ENCODE data around the gene FCHSD2. TPM values are rescaled to one million over a fixed set of nuclear protein-coding genes. Genes with fewer than 3 reads are reported as not detected.

The FCHSD2 gene
- total RNA-seq, 3 donors from 2014 or later (not counting 1 experiment from before 2014, with no cell fraction given), result 39.4 to 59.1 (median 42.1) TPM

DNA sequence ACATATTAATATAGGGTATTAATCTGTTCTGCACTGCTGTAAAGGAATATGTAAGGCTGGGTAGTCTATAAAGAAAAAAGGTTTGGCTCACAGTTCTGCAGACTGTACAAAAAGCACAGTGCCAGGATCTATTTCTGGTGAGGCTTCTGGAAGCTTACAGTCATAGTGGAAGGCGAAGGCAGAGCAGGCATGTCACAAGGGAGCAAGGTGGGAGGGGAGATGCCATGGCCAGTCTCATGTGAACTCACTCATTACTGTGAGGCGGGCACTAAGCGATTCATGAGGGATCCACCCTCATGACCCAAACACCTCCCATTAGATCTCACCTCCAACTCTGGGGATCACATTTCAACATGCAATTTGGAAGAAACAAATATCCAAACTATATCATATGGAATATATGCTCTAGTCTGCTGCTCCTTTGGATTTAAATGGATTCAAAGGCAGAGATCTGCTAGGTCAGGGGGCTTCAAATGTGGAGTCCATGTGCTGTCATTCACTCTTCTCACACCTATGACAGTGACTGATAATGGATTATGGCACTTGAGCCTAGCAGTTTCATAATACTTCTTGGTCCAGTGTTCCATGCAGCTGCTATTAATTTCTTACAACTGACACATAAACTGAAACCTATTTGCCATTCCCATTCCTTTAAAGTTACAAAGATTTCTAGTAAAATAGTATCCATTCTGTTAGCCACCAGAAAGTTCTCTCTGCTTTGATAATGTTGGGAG is 182.0 kb downstream of the FCHSD2 start:
- intact Hi-C loops (cut with micrococcal nuclease), result no loop called here
- WGBS (ENCODE audit: insufficient coverage), result 91% methylated on average over 3 of the region's 3 CpGs
- DNase-seq, result no peak

DNA sequence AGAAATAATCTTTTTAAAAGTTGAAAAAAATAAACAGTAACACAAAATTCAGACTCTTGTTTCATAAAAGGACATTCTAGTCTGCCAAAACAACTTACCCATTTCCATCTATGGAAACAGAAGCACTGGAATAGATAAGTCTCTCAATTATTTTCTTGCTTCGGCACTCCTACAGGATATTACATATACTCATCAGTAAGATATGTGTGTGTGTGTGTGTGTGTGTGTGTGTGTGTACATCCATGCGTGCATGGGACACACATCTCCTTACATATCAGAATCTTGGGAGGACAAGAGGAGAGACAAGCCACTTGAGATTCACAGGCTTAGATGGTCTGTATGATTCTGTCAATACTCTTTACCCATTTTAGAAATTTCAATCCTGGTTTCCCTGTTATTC is 183.3 kb downstream of the FCHSD2 start:
- H3K27ac Mint-ChIP-seq, result no peak overlapping the region
- H3K27me3 Mint-ChIP-seq (ENCODE audit: low read depth in 2 of 2), result no peaks in the 10 kb centered on the region
- no CpG with 5 or more reads among the region's 2 CpGs for WGBS (ENCODE audit: insufficient coverage)

More for the DNA sequence above, 182.0 kb downstream of the FCHSD2 start:
- no peaks in the 10 kb centered on the region for H3K36me3 Mint-ChIP-seq
- Histone ChIP-seq H3K4me3 (ENCODE audit: low read length) (no peak overlapping the region), H3K27me3 (ENCODE audit: control insufficient read depth, insufficient read depth, low read length) (no peaks in the 10 kb centered on the region), H3K4me1 (ENCODE audit: control insufficient read depth, insufficient read depth, low read length) (no peaks in the 10 kb centered on the region), H3K36me3 (ENCODE audit: control insufficient read depth, insufficient read depth, low read length) (peaks cover 2% of the 10 kb centered on the region), H3K27ac (ENCODE audit: low read length) (no peak overlapping the region), H3K9me3 (ENCODE audit: control insufficient read depth, insufficient read depth, low read length) (no peaks in the 10 kb centered on the region)
- H3K27ac Mint-ChIP-seq, result no peak overlapping the region
- ATAC-seq, result no peak
- no peaks in the 10 kb centered on the region for H3K27me3 Mint-ChIP-seq (ENCODE audit: low read depth in 2 of 2)
- H3K4me1 Mint-ChIP-seq, result no peaks in the 10 kb centered on the region
- no peaks in the 10 kb centered on the region for H3K9me3 Mint-ChIP-seq
- no peak overlapping the region for H3K4me3 Mint-ChIP-seq
- TF ChIP-seq, protein P1, sequence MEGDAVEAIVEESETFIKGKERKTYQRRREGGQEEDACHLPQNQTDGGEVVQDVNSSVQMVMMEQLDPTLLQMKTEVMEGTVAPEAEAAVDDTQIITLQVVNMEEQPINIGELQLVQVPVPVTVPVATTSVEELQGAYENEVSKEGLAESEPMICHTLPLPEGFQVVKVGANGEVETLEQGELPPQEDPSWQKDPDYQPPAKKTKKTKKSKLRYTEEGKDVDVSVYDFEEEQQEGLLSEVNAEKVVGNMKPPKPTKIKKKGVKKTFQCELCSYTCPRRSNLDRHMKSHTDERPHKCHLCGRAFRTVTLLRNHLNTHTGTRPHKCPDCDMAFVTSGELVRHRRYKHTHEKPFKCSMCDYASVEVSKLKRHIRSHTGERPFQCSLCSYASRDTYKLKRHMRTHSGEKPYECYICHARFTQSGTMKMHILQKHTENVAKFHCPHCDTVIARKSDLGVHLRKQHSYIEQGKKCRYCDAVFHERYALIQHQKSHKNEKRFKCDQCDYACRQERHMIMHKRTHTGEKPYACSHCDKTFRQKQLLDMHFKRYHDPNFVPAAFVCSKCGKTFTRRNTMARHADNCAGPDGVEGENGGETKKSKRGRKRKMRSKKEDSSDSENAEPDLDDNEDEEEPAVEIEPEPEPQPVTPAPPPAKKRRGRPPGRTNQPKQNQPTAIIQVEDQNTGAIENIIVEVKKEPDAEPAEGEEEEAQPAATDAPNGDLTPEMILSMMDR (IDR thresholded peaks at IDR 0.05), result no peak

DNA sequence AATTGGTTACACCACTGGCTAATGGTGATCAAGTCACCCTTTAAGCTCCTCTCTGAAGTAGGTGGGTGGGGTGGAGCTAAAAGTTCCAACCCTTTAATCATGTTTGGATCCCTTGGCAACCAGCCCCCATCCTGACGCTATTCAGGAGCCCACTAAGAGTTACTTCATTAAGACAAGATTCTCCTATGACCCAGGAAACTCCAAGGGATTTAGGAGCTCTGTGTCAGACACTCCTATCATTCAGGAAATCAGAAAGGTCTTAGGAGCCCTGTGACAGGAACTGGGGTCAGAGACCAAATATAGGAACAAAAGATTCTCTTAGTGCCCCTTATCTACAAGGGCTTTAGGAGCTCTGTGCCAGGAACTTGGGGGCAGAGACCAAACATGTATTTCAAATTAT is 186.7 kb downstream of the FCHSD2 start:
- H3K27ac ChIP-seq (ENCODE audit: low read length), result no peak overlapping the region
- no peaks in the 10 kb centered on the region for H3K4me1 ChIP-seq (ENCODE audit: control insufficient read depth, insufficient read depth, low read length)
- WGBS (ENCODE audit: insufficient coverage), result no CpG with 5 or more reads among the region's 1 CpG
- Mint-ChIP-seq H3K4me3 (no peak overlapping the region), H3K27ac (no peak overlapping the region), H3K4me1 (no peaks in the 10 kb centered on the region), H3K27me3 (ENCODE audit: low read depth in 2 of 2) (no peaks in the 10 kb centered on the region), H3K9me3 (no peaks in the 10 kb centered on the region), H3K36me3 (no peaks in the 10 kb centered on the region)
- H3K36me3 ChIP-seq (ENCODE audit: control insufficient read depth, insufficient read depth, low read length), result peaks cover 2% of the 10 kb centered on the region
- DNase-seq (no peak), ATAC-seq (no peak)
- no peaks in the 10 kb centered on the region for H3K9me3 ChIP-seq (ENCODE audit: control insufficient read depth, insufficient read depth, low read length)
- intact Hi-C loops (cut with micrococcal nuclease), result no loop called here
- no peak overlapping the region for H3K4me3 ChIP-seq (ENCODE audit: low read length)
- H3K27me3 ChIP-seq (ENCODE audit: control insufficient read depth, insufficient read depth, low read length), result no peaks in the 10 kb centered on the region
- TF ChIP-seq, protein P1 (IDR thresholded peaks at IDR 0.05), result no peak

More for the DNA sequence above, 183.3 kb downstream of the FCHSD2 start:
- Histone ChIP-seq H3K4me3 (ENCODE audit: low read length) (no peak overlapping the region), H3K27ac (ENCODE audit: low read length) (no peak overlapping the region), H3K27me3 (ENCODE audit: control insufficient read depth, insufficient read depth, low read length) (no peaks in the 10 kb centered on the region), H3K9me3 (ENCODE audit: control insufficient read depth, insufficient read depth, low read length) (no peaks in the 10 kb centered on the region), H3K4me1 (ENCODE audit: control insufficient read depth, insufficient read depth, low read length) (no peaks in the 10 kb centered on the region), H3K36me3 (ENCODE audit: control insufficient read depth, insufficient read depth, low read length) (peaks cover 2% of the 10 kb centered on the region)
- intact Hi-C loops (cut with micrococcal nuclease), result no loop called here
- no peaks in the 10 kb centered on the region for H3K4me1 Mint-ChIP-seq
- TF ChIP-seq, protein P1 (IDR thresholded peaks at IDR 0.05), result no peak
- no peaks in the 10 kb centered on the region for H3K9me3 Mint-ChIP-seq
- ATAC-seq (no peak), DNase-seq (no peak)
- H3K4me3 Mint-ChIP-seq, result no peak overlapping the region
- H3K36me3 Mint-ChIP-seq, result no peaks in the 10 kb centered on the region

DNA sequence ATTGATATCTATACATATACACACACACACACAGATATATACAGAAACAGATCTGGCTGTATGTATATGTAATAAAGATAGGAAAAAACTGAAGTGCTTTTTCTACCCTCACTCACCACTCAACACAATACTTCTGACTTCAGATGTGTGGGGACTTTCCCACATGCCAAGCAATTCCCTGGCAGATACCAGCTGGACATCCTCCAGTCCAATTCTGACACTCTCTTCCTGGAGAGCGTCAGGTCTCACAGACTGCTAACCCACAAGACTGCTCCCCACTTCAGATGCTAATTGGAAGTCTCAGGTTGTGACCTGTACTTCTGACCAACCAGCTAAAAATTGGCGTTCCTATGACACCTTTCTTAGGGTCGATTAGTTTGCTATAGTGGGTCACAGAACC is 187.3 kb downstream of the FCHSD2 start:
- TF ChIP-seq, protein P1 (IDR thresholded peaks at IDR 0.05), result no peak
- Mint-ChIP-seq H3K4me3 (no peak overlapping the region), H3K4me1 (no peaks in the 10 kb centered on the region), H3K36me3 (no peaks in the 10 kb centered on the region), H3K27ac (no peak overlapping the region), H3K27me3 (ENCODE audit: low read depth in 2 of 2) (no peaks in the 10 kb centered on the region), H3K9me3 (no peaks in the 10 kb centered on the region)
- Histone ChIP-seq H3K27ac (ENCODE audit: low read length) (no peak overlapping the region), H3K36me3 (ENCODE audit: control insufficient read depth, insufficient read depth, low read length) (peaks cover 2% of the 10 kb centered on the region), H3K9me3 (ENCODE audit: control insufficient read depth, insufficient read depth, low read length) (no peaks in the 10 kb centered on the region), H3K27me3 (ENCODE audit: control insufficient read depth, insufficient read depth, low read length) (no peaks in the 10 kb centered on the region), H3K4me1 (ENCODE audit: control insufficient read depth, insufficient read depth, low read length) (no peaks in the 10 kb centered on the region), H3K4me3 (ENCODE audit: low read length) (no peak overlapping the region)
- intact Hi-C loops (cut with micrococcal nuclease), result no loop called here
- 78% methylated on average over 2 of the region's 3 CpGs for WGBS (ENCODE audit: insufficient coverage)
- DNase-seq, result no peak
- ATAC-seq, result no peak
